AG09319 (cell line): ENCODE data around the gene KANK2.

ENCODE experiments used
- DNase-seq: peaks from one replicate; pipeline ENCODE4 v3.0.0-alpha.2; 2010; ENCODE audit warnings: low read depth; ENCODE audit errors: extremely low read depth
- CTCF ChIP-seq: IDR thresholded peaks from 2 replicates; pipeline ENCODE4 v1.5.1; 2011; ENCODE audit warnings: low read depth, mild to moderate bottlenecking, inconsistent platforms, low read length, moderate library complexity

Gene KANK2

GRCh38 chr19:11234486-11235075 is 37.2 kb upstream of the KANK2 start:
- TF ChIP-seq CTCF: no peak
- DNase-seq: no peak

- TF ChIP-seq CTCF: no peak
- DNase-seq: no peak
These were observed 35.7 kb upstream of the KANK2 start for GRCh38 chr19:11233073-11233472.

GRCh38 chr19:11232555-11232954 is 35.2 kb upstream of the KANK2 start:
- DNase-seq: no peak
- no peak for TF ChIP-seq CTCF

- DNase-seq: no peak
- TF ChIP-seq CTCF: no peak
These were observed 33.5 kb upstream of the KANK2 start for GRCh38 chr19:11230621-11231386.

- no peak; the same call in 1 of the 2 replicates for TF ChIP-seq CTCF
- no peak for DNase-seq
These were observed 30.0 kb upstream of the KANK2 start for GRCh38 chr19:11227195-11227886.

GRCh38 chr19:11226716-11227166 is 29.4 kb upstream of the KANK2 start:
- no peak for TF ChIP-seq CTCF
- no peak for DNase-seq

- DNase-seq: no peak
- no peak for TF ChIP-seq CTCF
These were observed 28.5 kb upstream of the KANK2 start for GRCh38 chr19:11225815-11226214.
